NCI-H128 (cell line): Measurements from ENCODE around the gene G6PC2.
"Not testable (repeated sequence)": the region's sequence is repeated elsewhere in the genome, so short reads cannot be mapped to it uniquely, and the experiment has no call there.

Experiments used
- DNase-seq: peaks from one replicate; lab custom pipeline; 2025; ENCODE audit not compliant: unreplicated experiment; lab: John Stamatoyannopoulos, UW

G6PC2 gene

GRCh38 chr2:168903888-168904287, 2.8 kb downstream of the G6PC2 start:
- no peak for DNase-seq

DNA sequence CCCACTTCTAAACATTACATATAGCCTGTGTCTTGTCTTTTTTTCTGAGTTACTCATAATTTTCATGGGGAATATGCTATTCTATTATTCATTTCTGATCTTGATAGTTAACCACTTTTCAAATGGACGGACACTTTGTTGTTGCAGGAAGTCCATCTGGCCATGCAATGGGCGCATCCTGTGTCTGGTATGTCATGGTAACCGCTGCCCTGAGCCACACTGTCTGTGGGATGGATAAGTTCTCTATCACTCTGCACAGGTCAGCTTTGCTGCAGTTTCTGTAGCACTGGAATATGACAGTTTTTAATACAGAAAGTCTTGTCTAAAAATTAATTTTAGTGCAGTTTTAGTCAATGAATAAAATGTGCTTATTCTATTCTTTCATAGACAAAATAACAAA, 3.3 kb downstream of the G6PC2 start:
- DNase-seq: no peak

- DNase-seq: no peak
Observed at GRCh38 chr2:168907940-168908662, 7.0 kb downstream of the G6PC2 start.

GRCh38 chr2:168910330-168910729, 9.2 kb downstream of the G6PC2 start:
- DNase-seq: no peak

GRCh38 chr2:168912466-168912865, 11.4 kb downstream of the G6PC2 start:
- DNase-seq: no peak

DNA sequence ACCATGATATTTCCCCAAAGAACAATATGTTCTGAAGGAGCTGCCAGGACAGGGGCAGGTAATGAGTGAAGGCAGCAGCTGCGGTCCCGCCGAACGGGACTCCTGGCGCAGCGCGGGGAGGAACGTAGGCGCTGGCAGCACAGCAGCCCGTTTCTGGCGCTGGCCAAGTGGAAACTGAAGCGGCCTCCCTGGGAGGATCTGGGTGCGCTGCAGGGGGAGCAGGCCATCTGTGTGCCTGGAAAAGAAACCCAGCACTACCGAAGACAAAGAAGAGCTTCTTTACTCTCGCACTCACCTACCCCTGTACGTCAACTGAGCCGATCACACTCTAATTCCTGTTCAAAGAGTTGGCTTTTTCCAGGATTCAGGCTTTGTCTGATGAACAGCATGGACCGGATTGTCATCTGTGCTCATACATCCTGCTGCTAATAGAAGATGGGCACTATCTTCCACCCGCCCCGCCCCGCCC, 11.8 kb downstream of the G6PC2 start:
- DNase-seq: no peak

- DNase-seq: no peak
Observed at GRCh38 chr2:168913495-168913894, 12.4 kb downstream of the G6PC2 start.

DNA sequence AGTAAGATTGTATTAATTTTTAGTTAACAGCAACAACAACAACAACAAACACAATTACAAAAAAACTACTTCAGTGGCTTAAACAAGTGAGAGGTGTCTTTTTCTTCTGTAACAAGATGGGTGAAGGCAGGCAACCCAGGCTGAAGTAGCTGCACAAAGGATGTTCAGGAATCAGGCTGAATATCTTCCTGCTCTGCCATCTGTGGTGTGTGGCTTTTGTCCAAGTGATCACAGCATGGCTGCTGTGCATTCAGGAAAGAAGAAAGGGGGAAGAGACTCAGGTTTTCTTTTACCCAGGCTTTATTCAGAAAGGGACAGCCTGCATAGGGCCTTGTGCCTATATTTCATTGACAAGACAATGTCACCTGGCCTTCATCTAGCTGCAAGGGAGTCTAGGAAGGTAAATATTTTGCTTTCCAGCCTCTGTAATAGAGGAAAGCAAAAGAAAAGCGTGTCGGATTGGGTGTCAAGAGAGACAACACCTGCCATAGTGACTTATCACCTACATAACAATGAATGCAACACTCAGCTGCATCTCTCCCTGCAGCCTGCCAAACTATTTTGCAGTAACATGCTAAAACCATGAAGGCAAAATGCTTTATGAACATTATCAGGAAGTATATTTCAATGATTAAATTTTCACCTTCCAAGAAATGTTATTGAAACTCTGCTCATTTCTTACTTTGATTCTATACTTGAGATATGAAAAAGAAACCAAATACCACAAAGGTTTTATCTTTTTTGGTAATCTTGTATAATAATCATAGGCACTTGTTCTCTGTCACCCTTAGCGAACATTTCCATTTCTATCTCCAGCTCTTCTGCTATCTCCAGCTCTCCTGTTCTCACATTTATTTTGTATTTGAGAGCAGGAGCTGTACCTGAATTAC, 14.6 kb downstream of the G6PC2 start:
- no peak for DNase-seq

DNA sequence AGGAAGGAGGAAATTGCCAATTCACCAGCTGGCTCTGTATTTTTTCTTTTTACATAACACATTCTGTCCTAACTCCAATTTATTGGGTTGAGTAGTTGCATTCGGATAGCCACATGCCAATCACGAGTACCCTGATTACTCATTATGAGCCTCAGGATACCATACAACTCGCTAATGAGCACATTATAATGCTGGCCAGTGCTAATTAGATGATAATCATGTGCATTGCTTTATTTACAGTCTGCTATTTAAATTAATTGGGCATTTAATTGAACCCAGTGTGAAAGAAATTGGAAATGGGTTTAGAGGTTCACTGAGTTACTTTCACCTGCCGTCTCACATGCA, 15.2 kb downstream of the G6PC2 start:
- no peak for DNase-seq

- no peak for DNase-seq
Observed at GRCh38 chr2:168920504-168921157, 19.5 kb downstream of the G6PC2 start.

- DNase-seq: no peak
Observed at GRCh38 chr2:168926621-168927386, 25.7 kb downstream of the G6PC2 start.

DNA sequence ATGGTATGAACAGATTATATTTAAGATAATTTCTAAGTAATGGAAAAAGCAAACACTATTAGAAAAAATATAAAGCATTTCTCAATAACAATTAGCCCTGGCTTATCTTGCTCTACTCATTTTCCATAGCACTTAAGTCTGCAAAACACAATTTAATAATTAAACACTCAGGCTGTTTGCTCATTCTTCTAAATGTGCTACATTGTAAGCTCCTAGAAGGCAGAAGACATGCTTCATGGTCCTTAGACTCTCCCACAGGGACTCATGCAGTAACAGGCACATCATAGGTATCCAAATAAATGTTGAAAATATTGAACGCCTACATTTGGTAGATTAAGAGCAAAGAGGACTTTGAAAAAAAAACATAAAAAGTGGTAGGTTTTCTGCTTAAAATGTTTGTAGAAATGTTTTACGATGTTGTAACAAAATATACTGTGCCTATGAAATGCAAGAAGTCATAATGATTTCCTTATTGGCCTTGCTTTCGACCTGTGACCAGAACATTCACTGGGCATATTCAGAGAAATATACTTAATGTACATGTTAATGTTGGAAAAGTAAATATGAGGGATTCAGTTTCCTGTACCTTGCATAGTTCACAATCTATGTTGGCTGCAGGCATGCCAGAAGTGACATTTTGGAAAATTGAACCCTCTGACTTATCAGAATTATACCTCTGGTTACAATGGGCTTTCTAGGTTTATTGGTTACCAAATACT, 27.2 kb downstream of the G6PC2 start:
- DNase-seq: no peak

DNA sequence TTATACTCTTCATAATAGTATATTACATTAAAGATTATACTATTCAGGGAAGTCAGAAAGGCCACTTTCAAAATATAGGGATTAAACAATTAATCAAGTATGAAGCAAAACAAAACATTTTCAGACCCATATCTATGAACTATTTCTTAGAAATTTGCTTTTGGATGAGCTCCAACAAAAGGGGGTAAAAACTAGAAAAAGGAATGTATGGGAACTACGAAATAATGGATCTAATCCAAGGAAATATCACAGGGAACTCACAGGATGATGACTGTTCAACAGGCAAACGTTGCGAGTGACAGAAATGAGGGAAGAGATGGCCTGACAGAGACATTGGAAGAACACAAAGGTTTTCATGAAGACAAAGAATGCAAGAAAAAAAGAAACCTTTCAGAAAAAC, 27.9 kb downstream of the G6PC2 start:
- DNase-seq: no peak

DNA sequence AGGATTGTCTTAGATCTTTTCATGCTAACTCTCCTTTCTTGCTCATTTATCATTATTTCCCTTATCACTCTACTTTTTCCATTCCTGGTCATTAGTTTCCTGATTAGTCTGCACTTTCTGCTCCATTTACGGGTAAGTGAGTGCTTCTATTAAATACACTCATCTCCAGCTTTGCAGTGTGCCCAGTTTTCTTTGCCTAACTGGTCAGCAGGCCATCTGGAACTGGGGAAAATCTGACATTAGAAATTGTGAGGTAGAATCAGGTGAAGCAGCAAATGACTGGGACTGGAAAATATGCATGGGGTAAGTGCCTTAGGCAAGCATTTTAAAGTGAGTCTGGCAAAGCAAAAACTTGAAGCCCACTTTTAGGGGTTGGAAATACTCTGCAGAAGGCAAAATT, 29.2 kb downstream of the G6PC2 start:
- DNase-seq: no peak

GRCh38 chr2:168932174-168932573, 31.1 kb downstream of the G6PC2 start:
- DNase-seq: not testable (repeated sequence)

DNA sequence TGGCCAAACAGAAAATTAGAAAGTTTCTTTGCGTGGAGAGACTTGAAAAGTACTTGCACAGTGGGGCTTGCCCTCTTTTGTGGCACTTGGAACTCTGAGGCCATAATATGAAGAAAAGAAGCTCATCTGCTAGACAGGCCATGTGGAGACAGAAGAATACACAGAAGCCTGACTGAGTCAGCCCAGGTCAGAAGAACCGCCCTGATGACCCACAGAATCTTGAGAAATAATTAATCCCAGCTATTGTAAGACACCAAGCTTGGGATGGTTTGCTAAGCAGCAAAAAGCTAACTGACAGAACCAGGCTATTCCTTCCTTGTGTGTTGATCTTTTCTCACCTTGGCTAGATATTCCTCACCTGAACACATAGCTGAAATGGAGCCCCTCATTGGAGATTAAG, 33.7 kb downstream of the G6PC2 start:
- no peak for DNase-seq

GRCh38 chr2:168935810-168936581, 34.9 kb downstream of the G6PC2 start:
- no peak for DNase-seq

DNA sequence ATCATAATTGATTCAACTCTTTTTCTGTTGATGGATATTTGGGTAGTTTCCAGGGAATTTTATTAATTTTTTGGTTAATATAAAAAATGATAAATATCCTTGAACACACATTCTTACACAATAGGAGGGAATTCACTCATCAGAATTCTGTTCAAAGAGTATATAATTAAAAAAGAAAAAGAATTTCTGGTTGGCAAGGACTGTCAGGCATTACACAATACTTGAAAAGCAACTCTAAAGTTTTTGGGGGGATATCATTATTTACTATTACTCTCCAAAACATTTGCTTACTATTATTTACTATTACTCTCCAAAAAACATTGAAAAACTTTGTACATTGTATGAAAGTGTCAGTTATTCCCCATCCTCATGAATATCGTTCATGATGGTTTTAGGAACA, 38.0 kb downstream of the G6PC2 start:
- no peak for DNase-seq

GRCh38 chr2:168939918-168940317, 38.8 kb downstream of the G6PC2 start:
- DNase-seq: no peak

DNA sequence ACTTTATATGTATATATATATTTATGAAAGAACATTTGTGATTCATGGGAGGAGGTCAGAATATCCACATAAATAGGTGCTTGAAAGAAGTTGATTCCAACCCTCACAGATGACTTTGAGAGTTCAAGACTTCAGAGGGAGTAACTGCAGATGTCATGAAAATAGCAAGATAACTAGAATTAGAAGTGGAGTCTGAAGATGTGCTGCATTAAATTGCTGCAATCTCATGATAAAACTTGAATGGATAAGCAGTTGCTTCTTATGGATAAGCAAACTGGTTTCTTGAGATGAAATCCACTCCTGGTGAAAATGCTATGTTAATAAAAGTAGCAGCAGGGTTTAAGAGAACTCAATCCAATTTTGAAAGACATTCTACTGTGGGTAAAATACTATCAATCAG, 40.2 kb downstream of the G6PC2 start:
- DNase-seq: no peak
